ENCODE results near the gene IL15RA. TPM values are rescaled to one million over a fixed set of nuclear protein-coding genes. Genes with fewer than 3 reads are reported as not detected.
A peak's percentile ranks its signal among the peaks of the same experiment; 100 is the strongest.

Gene IL15RA
- total RNA-seq, 1 donor from 2014 or later: 11.6 TPM

DNA sequence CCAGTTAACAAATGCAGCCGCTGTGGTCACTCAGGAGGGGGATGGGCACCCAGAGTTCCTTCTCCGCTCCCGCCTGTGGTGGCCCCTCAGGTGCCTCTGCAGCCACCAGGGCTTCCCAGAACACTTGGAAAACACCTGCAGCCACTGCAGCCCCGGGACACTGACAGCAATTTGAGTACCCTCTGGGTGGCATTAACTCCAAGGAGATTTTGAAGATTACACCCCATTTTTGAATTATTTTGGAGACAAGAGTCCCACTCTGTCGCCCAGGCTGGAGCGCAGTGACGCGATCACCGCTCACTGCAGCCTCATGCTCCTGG, 32.2 kb downstream of the IL15RA start:
- intact Hi-C loops (cut with DNase I): loop anchor here (2.0 to 10.0 kb wide), 3 partner anchors 32 to 140 kb away; partner anchors contain the start of genes IL15RA and RBM17
- no peak for ATAC-seq
- no peak for DNase-seq (ENCODE audit: missing footprints)

DNA sequence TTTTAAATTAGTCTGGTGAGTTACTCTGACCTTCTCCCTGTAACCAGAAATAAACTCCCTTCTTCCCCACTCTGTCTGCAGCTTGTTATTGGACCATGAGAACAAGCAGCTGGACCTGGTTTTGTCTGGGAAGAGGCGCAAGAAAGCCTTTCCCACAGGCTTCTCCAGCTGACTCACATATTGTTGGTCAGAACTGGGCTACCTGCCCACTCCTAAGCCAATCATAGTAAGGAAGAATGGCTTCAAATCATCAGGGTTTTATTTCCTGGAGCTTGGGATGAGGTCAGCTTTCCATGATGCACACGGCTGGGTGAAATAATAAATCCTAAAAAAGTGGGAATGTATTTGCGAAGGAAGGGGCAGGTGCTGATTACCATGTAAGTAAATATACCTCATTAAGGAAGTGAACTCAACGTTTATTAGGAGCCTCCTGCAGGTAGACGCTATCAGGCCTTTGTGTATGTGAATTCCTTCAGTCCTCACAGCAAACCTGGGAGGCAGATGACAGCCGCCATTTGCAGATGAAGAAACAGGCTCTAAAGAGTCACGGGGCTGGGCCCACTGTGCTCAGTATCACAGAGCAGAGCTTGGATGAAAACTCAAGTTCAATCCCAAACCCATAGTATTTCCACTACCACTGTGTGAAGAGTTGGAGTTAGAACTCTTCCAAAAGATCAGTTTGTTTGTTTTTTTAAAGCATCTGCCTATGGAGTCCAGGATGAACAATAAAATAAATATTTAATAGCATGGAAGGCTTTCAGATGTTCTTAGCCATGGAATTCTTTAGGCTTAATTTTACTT, 32.8 kb downstream of the IL15RA start:
- intact Hi-C loops (cut with DNase I): loop anchor here (2.0 to 10.0 kb wide), 3 partner anchors 32 to 140 kb away; partner anchors contain the start of genes IL15RA and RBM17
- DNase-seq (ENCODE audit: missing footprints) (no peak), ATAC-seq (peak; percentile 78)

GRCh38 chr10:5943536-5943935, 33.8 kb downstream of the IL15RA start:
- peak; percentile 60 for ATAC-seq
- peak; percentile 79 for DNase-seq (ENCODE audit: missing footprints)

DNA sequence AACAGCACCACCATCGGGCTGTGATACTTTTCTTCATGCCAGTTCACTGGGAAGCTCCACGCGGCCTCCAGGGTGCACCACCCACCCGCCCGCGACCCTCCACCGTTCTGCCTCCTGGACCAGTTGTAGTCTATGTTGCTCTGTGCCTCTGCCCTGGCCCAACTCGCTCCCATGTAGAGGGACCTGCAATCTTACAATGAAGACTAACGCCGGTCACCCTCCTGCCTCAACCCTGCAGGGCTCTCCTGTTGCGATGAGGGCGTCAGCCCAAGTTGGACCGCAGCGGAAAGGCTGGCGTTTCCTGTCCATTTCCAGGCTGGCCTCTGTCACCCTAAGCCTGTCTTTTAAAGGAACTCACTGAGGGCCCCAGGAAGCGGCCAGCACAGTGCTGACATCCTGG, 34.9 kb downstream of the IL15RA start:
- peak; percentile 36 for ATAC-seq
- peak; percentile 77 for DNase-seq (ENCODE audit: missing footprints)
- intact Hi-C loops (cut with DNase I): loop anchor here (10.0 kb wide), 1 partner anchor 142 kb away; the partner anchor contains the start of gene RBM17

More at GRCh38 chr10:5943536-5943935, 33.8 kb downstream of the IL15RA start:
- intact Hi-C loops (cut with DNase I): loop anchor here (10.0 kb wide), 1 partner anchor 141 kb away; the partner anchor contains the start of gene RBM17

DNA sequence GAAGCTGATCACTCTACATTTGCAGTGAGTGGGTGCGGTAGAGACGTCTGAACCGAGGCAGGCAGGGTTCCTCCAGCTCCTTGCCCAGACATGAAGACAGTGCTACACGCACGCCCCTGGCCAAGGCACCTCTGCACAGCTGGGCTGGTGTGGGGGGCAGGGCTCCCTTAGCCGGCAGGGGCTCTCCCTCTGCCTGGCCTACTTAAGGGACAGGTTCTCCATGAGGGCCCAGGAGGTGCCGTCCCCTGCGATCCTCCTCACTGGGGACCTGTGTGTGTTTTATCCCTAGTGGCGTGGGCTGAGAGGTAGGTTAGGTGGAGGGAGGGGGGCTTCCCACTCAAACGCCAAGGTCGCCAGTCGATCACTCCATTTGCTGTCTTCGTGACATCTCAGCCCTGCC, 35.3 kb downstream of the IL15RA start:
- intact Hi-C loops (cut with DNase I): loop anchor here (10.0 kb wide), 1 partner anchor 143 kb away; the partner anchor contains the start of gene RBM17
- no peak for DNase-seq (ENCODE audit: missing footprints)
- no peak for ATAC-seq

DNA sequence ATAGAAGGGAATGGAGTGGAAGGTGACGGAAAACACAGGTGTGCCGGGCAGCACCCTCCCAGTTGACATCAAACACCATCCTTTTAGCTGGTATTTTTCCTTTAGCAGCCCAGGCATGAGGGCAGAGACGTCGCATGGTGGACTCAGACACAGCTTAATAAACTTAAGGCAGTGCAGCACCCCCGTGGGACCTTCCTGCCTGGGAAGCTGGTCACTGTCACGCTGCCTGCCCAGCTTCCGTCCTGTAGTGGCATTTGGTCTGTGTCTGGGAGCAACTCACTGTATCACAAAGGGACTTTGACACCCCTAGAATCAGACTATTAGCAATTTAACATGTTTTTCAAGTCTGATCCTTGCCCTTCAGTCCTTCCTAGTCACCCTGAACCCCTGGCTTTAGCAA, 35.8 kb downstream of the IL15RA start:
- DNase-seq (ENCODE audit: missing footprints): no peak
- intact Hi-C loops (cut with DNase I): loop anchor here (10.0 kb wide), 1 partner anchor 143 kb away; the partner anchor contains the start of gene RBM17
- no peak for ATAC-seq

DNA sequence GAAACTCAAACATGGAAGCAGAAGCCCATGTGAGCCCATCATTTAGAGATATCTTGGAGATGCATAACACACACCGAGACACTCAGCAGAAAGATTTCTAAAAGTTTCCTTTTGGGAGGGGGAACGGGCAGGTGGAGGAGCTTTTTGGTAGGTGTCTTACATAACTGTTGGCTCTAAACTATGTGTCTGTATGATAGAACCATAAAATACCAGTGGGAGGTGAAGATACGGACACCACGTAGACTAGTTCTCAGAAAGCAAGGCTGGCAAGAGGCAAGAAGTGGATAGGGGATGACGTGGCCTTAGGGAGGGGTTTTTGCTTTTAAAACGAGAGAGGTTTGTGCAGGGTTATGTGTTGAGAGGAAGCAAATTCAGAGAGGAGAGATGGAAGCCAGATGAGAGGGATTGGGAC, 36.5 kb downstream of the IL15RA start:
- no peak for ATAC-seq
- DNase-seq (ENCODE audit: missing footprints): no peak
- intact Hi-C loops (cut with DNase I): loop anchor here (10.0 kb wide), 1 partner anchor 144 kb away; the partner anchor contains the start of gene RBM17

DNA sequence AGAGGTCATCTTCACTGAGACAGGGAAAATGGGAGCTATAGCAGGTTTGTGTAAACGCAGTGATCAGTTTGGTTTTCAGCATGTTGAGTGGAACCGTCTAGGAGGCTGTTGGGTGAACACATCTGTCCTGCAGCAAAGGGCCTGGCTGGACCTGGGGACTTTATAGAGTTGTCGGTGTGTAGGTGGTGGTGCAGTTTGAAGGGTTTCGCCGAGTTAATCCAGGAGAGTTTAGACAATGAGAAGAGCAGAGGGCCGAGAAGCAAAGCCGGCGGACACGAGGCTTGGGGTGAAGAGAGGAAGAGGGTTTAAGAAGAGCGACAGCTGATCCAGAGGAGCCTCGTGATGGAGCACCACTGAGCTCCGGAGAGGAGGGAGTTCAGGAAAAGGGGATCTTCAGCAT, 39.1 kb downstream of the IL15RA start:
- ATAC-seq (no peak), DNase-seq (ENCODE audit: missing footprints) (no peak)
- intact Hi-C loops (cut with DNase I): loop anchor here (5.0 kb wide), 1 partner anchor 46 kb away; the partner anchor contains the start of gene FBH1

DNA sequence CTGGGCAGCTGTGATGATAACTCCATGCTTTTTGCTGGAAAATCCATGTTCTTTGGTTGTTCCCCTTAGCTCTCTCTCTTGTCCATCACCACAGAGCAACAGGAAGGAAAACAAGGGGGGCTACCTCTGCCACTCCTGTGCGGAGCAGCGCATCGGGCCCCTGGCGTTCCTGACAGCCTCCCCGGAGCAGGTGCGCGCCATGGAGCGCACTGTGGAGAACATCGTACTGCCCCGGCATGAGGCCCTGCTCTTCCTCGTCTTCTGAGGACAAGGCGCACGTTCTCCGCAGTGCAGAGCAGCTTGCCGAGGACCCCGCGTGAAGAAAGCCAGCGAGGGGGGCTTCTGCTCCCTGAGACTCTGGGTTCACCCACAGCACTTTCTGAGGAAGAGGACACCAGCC, 40.3 kb downstream of the IL15RA start:
- ATAC-seq: no peak
- intact Hi-C loops (cut with DNase I): loop anchor here (5.0 kb wide), 1 partner anchor 45 kb away; the partner anchor contains the start of gene FBH1

DNA sequence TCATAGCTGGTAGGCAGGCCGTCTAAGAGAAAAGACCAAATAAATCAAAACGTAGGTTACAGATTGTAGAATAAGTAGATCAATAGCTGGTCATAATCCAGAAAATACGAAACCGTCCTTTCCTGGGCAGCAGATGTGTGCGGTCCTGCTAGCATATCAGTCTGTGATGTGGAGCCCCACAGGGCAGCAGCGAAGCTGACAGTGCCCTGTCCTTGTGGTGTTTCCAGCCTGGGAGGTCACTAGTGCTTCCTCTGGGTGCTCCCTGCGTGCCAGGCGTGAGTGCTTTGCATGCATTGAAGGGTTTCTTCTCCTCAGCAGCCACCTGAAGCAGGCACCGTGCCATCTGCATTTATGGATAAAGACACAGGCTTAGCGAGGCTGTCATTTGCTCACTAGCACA, 41.7 kb downstream of the IL15RA start:
- ATAC-seq (no peak), DNase-seq (ENCODE audit: missing footprints) (no peak)
- intact Hi-C loops (cut with DNase I): loop anchor here (5.0 kb wide), 1 partner anchor 43 kb away; the partner anchor contains the start of gene FBH1

More for the DNA sequence above, 40.3 kb downstream of the IL15RA start:
- no peak for DNase-seq (ENCODE audit: missing footprints)

DNA sequence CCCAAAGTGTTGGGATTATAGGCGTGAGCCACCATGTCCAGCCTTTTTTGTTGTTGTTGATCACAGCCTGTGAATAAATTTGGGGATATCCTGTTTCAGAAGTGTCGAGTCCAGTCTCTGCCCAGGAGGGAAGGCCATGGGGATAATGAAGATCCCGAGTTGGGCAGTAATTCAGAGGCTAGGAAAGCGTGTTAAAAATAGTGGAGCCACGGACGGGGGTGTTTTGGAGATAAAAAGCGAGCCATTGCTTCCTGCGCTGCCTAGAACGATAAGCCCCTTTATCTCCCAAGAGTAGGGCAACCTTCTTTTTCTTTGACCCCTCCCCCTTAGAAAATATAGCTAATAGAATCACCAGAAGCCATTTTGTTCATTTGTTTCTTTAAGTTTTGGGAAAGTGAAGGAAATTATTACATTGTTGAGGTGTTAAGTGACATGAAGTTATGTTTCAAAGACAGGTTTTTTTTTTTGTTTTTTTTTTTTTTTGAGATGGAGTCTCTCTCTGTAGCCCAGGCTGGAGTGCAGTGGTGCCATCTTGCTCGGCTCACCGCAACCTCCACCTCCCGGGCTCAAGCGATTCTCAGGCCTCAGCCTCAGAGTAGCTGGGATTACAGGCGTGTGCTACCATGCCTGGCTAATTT, 43.3 kb downstream of the IL15RA start:
- ATAC-seq: no peak
- intact Hi-C loops (cut with DNase I): no loop called here
- DNase-seq (ENCODE audit: missing footprints): no peak

- DNase-seq (ENCODE audit: missing footprints): no peak
- ATAC-seq: no peak
- intact Hi-C loops (cut with DNase I): no loop called here
Observed at GRCh38 chr10:5932345-5932744, 45.0 kb downstream of the IL15RA start.

- ATAC-seq: no peak
- intact Hi-C loops (cut with DNase I): no loop called here
- no peak for DNase-seq (ENCODE audit: missing footprints)
Observed at GRCh38 chr10:5930272-5930671, 47.1 kb downstream of the IL15RA start.

DNA sequence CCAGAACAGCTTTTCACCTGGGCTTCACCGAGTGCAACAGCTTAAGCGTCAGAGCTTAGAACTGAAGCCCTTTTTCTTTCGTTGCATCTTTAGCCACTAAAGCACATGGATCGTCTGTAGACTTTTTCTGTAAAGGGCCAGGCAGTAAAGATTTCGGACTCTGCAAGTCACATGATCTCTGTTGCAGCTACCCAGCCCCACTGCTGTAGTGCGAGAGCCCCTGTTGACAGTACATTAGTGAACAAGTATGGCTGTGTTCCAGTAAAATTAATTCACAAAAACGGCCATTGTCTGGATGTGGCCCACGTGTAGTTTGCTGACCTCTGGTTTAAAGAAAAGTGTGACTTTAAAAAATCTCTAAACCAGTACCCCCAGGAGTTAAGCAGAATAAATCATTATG, 47.9 kb downstream of the IL15RA start:
- ATAC-seq (no peak), DNase-seq (ENCODE audit: missing footprints) (no peak)
- intact Hi-C loops (cut with DNase I): no loop called here

DNA sequence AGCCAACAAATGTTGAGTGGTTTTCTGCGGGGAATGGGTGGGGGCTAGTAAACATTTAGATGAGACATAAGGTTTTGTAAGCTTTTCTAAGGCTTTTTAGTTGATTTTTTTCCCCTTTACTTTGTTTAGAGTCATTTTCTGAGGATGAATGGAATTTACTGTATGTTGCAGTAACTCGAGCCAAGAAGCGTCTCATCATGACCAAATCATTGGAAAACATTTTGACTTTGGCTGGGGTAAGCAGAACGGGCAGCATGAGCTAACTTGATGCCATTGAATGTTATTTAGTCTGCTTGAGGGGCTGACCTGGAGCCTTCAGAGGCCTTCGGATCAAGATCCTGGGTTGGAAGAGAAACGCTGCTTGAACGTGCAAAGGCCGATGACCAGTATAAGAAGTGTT, 50.0 kb downstream of the IL15RA start:
- DNase-seq (ENCODE audit: missing footprints) (no peak), ATAC-seq (no peak)
- intact Hi-C loops (cut with DNase I): no loop called here

- DNase-seq (ENCODE audit: missing footprints) (no peak), ATAC-seq (no peak)
- intact Hi-C loops (cut with DNase I): no loop called here
Observed at GRCh38 chr10:5924889-5925288, 52.5 kb downstream of the IL15RA start.

DNA sequence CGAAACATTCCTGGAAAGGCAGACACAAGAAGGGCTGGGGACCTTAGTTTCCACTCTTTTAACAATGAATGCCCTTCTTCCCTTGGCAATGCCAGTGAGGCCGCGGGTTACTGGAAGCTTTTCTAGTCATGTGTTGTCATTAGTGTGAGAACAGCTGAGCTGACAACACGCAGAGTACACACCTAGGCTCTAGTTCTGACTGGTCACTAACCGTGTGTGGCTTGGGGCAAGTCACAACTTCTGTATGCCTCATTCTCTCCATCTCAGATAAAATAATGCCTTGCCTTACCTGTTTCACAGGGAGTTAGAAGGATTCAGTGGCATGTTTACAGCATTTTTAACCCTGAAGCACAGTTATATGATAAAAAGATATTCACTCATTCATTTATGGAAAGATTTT, 55.6 kb downstream of the IL15RA start:
- DNase-seq (ENCODE audit: missing footprints) (no peak), ATAC-seq (no peak)
- intact Hi-C loops (cut with DNase I): no loop called here

GRCh38 chr10:5919568-5919967, 57.8 kb downstream of the IL15RA start:
- DNase-seq (ENCODE audit: missing footprints): no peak
- intact Hi-C loops (cut with DNase I): no loop called here
- no peak for ATAC-seq

DNA sequence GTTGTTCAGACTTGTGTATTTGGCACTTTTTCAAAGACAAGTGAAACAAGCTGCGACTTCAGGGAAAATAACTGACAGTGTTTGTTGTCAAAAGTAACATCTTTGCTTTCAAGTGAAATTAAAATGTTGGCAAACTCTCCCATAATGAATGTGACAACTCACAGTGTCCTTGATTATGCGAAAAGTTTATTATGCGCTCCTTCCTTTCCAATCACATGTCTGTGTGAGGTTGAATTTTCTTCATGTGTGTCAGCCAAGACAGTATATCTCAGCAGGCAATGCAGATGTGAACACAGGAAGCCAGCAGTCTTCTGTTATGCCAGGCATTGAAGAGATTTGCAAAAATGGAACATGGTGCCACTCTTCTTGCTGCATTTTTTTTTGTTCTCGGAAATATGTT, 58.6 kb downstream of the IL15RA start:
- intact Hi-C loops (cut with DNase I): no loop called here
- DNase-seq (ENCODE audit: missing footprints) (no peak), ATAC-seq (no peak)

DNA sequence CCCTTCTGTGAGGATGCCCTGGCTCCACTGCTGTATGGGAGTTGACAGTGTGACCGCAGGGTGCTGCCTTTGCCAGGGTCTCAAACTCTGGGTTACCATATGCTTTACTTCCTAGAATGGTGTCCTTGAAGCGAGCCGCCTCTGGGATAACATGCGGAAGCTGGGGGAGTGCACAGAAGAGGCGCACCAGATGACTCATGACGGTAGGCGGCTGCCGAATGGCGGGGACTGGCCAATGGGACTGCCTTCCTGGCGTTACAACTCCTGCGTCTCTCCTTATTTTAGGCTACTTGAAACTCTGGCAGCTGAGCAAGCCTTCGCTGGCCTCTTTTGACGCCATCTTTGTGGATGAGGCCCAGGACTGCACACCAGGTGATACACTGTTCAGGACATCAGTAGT, 60.0 kb downstream of the IL15RA start:
- DNase-seq (ENCODE audit: missing footprints) (no peak), ATAC-seq (no peak)
- intact Hi-C loops (cut with DNase I): no loop called here
